ENCODE results near the gene TMEM86B.

GRCh38 chr19:55188625-55189024 is 39.9 kb downstream of the TMEM86B start:
- TF ChIP-seq ELF1 (IDR thresholded peaks at IDR 0.05) (no peak), REST (IDR thresholded peaks at IDR 0.05; ENCODE audit: low read depth, low read length) (no peak), RCOR1 (IDR thresholded peaks at IDR 0.05; ENCODE audit: low read length) (no peak), EP300 (IDR thresholded peaks at IDR 0.05; ENCODE audit: borderline replicate concordance in 1 of 2, low read depth in 1 of 2, low read length in 1 of 2) (no peak), RAD21 (IDR thresholded peaks at IDR 0.05; ENCODE audit: low read length) (no peak), POLR2AphosphoS5 (IDR thresholded peaks at IDR 0.05; ENCODE audit: low read depth, low read length) (no peak), CTCF (IDR thresholded peaks at IDR 0.05) (no peak), EZH2phosphoT487 (IDR thresholded peaks at IDR 0.05; ENCODE audit: borderline replicate concordance, low read depth) (no peak), CHD2 (IDR thresholded peaks at IDR 0.05; ENCODE audit: low read length, partially characterized antibody) (no peak)
